GM12873 (cell line): ENCODE measurements around the gene CD7.

Experiments used
- TF ChIP-seq, protein P1 (sequence below): IDR thresholded peaks from 2 replicates; pipeline ENCODE4 v1.5.1; 2012; ENCODE audit warnings: low read depth, mild to moderate bottlenecking, moderate library complexity, low read length, control low read depth; ENCODE audit not compliant: insufficient read depth; ENCODE audit errors: missing control alignments

Gene CD7

DNA sequence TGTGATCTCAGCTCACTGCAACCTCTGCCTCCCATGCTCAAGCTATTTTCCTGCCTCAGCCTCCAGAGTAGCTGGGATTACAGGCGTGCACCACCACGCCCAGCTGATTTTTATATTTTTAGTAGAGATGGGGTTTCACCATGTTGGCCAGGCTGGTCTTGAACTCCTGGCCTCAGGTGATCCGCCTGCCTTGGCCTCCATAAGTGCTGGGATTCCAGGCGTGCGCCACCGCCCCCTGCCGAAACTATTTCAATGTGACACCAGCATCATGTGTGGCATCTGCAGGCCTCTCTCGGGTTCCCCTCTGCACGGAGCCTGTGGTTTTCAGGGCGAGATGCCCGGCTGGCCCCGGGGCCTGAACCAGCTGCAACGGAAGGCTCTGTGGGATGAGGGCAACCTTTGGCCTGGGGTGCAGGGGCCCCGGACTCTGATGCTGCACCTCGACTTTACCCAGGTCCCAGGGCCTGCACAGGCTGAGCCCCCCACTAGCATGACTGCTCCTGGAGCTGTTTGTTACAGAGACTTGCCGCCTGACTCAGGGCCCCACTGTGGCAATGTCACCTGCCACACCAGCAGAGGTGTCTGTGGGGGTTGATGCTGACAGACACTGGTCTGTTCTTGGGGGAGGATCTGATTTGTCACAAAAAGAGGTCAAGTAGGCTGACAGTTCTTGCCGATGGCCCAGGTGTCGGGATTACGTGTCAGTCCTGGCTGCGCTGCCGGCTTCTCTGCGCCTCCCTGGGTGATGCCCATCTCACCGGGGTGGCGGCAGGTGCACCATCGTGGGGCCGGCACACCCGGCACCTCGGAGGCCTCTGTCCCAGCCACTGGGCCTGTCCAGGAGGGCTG is 33.0 kb upstream of the CD7 start:
- TF ChIP-seq, protein P1, sequence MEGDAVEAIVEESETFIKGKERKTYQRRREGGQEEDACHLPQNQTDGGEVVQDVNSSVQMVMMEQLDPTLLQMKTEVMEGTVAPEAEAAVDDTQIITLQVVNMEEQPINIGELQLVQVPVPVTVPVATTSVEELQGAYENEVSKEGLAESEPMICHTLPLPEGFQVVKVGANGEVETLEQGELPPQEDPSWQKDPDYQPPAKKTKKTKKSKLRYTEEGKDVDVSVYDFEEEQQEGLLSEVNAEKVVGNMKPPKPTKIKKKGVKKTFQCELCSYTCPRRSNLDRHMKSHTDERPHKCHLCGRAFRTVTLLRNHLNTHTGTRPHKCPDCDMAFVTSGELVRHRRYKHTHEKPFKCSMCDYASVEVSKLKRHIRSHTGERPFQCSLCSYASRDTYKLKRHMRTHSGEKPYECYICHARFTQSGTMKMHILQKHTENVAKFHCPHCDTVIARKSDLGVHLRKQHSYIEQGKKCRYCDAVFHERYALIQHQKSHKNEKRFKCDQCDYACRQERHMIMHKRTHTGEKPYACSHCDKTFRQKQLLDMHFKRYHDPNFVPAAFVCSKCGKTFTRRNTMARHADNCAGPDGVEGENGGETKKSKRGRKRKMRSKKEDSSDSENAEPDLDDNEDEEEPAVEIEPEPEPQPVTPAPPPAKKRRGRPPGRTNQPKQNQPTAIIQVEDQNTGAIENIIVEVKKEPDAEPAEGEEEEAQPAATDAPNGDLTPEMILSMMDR = peak; percentile 54

DNA sequence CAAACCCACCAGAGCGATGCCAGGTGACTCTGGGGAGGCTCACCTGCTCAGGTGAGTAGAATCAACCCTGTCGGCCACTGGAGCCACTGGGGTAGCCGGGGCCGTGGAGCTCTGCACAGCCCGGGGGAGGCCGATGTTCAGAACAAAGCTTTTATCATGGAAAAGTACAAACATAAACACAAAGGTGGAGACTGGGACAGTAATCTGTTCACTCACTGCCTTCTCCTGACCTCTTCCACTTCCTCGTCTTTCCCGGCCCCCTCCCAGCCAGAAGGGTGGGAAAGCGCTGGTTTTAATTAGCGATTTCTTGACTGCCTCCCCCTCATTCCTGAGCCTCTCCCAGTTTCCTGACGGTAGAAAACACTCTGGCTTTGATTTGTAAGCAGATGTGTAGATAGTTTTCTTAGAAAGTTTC is 31.9 kb upstream of the CD7 start:
- TF ChIP-seq, protein P1 = no peak

DNA sequence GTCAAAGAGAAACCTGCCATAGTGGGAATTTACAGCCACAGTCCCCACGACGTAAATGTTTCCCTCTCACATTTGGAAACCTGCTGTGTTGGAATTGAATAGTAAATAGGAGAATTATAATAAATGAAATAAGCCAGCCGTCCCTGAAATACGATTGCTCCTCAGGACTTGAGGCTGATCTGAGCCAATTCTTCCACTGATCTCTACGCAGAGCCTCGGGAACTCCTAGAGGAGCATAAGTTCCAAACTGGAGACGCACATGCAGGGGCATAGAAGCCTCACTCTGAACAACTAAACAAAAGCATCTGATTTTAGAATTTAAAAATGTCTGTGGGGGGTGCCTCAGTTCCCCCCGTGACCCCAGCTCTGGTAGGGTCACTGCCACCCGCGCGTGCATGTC is 31.5 kb upstream of the CD7 start:
- TF ChIP-seq, protein P1 = no peak

DNA sequence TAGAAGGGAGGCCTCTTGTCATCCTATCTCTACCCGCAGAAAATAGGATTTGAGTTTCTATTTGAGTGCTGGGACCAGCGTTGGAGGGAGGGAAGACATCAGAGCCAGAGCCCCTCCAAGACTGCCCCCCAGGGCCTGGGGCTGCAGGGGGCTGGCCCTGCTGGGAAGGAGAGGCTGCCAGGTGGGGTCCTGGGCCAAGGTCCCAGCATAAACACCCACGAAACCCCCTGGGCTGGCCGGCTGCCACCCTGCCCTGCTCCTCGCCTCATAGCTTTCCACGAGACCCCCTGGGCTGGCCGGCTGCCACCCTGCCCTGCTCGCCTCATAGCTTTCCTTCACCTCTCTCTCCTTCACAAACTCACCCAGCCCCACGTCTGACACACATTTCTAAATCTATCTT is 31.0 kb upstream of the CD7 start:
- TF ChIP-seq, protein P1 = no peak

DNA sequence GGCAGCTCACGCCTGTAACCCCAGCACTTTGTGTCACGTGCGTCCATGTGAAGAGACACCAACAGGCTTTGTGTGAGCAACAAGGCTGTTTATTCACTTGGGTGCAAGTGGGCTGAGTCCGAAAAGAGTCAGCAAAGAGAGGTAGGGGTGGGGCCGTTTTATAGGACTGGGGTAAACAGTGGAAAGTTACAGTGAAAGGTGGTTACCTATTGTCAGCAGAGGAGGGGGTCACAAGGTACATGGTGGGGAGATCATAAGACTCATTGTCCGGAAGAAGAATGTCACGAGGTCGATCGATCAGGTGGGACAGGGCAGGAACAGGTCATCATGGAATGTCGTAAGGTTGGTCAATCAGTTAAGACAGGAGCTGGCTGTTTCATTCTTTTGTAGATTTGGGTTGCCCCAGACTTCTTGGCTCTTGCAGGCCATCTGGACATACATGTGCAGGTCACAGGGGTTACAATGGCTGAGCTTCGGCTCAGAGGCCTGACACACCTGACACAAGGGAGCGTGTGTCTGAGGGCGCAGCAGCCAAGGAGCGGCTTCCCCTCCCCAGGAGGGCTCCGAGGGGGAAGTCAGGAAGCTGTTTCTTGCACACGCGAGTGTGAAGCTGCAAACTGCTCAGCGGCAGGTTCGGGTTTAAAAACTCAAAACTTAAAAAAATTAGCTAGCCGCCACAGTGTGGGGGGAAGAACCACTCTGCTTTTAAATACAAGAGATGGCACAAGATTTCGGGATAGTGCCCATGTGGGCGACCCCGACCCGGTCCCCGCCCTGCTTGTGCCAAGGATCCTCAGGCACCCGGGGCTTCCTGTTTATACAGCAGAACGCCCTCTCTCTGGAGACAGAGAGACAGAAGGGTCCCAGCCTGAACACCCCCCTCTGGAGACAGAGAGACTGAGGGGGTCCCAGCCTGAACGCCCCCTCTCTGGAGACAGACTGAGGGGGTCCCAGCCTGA is 29.2 kb upstream of the CD7 start:
- TF ChIP-seq, protein P1 = no peak

DNA sequence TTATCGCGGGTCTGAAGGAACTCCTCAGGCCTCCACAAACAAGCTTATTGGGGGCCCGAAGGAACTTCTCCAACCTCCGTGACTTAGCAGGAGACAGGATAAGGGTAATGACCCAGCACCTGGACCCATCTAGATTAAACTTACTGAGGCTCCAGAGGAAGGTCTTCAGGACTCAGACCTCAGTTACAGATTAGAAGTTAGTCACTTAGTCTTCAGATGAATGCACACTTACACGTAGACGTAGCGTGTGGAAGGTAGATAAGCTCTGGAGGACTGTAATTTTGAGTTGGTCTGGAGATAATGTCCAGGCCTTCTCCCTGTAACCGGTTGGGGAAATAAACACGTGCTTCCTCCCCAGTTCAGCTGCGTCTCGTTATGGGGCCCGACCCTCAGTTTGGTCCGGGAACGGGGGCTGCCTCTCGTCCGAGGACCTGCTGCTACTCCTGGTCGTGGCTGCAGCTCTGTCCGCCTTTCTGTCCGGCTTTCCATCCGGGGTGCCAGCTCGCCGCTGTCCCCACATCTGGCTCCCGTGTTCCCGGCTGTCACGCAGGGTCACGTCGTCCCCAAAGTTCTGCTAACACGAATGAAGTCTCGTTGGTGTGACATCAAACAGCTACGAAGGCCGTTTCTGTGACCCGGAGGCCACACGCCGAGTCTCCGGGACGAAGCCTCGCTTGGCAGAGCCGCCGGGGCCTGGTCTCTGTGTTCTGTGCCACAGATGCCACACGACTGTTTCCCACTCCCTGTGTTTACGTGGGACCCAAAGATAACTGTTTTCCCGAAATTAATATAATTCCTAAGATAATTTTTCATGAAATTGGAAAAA is 28.0 kb upstream of the CD7 start:
- TF ChIP-seq, protein P1 = no peak
